SK-N-DZ (cell line): ENCODE data around the gene ZMIZ1.
A peak's percentile ranks its signal among the peaks of the same experiment; 100 is the strongest.

Experiments used
- DNase-seq: peaks from one replicate; pipeline ENCODE4 v3.0.0-alpha.2; 2015; ENCODE audit warnings: low spot score

The ZMIZ1 gene

DNA sequence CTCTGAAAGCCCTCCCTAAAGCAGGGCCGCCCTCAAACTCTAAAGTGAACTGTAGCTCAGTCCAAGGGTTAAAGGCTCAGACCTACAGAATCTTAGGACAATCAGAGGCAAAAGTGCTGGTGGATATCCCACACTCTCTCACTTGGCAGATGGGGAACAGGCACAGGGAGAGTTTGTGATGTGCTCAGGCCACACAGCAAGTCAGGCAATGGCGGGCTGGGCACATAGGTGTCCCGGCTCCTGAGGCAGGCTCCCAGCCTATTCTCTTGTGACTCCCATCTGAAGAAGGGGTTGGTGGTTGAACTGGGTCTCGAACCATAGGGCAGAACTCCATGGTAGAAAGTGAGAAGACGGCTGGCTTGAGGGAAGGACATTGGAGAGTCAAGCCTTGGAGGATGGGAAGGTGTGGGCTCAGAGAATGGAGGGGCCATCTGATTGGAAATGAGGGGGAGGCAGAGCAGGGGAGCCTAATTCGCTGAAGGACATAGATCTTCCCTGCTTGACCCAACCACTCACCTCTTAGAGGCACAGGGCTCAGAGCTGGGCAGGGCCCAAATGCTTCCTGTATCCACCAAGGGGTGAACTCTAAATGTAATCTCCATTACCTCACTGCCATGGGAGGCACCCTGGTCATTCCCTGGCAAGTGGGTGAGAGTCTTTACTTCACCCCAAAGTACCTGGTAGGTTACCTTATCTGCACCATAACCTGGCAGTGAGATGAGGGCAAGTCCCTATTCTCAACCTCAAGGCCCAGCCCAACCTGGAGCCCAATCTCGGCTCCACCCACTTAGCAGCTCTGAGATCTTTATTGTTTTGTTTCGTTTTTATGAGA is 4.9 kb upstream of the ZMIZ1 start:
- DNase-seq = no peak

DNA sequence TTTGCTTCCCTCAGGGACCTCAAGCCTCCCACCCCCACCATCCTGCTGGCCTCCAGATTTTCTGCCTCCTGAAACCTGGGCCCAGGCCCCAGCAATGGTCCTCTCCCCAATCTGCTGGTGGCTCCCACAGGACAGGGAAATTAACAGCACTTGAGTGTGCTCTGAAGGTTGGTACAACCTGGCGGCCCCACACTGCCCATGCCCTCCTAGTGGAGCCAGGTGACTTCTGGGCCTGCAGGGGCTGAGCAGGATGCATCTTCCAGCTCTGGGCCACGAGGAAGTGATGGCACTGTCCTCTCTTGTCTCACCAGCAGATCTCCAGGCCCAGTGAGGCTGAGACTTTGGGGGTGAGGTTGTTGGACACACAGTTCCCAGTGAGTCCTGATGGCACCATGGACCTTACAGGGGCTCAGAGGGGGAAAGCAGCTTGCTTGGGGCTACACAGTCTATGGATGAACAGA is 3.6 kb upstream of the ZMIZ1 start:
- no peak for DNase-seq

DNA sequence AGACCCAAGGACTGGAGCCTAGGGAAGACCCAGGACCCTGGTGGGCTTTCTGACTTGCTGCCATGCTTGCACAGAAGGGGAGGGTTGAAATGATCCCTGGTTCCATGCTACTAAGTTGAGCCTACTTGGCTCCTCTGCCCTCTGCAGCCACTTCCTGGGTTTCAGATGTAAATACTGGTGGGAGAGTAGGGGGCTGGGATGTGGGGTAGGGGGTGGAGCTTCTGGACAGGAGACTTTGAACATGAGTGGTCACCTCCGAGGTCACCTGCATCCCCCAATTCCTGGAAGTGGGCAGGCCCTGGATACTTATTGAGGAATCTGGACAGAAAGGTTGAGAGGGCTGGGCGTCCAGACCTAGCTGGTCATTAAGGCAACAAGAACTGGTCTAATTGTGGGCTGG is 2.9 kb upstream of the ZMIZ1 start:
- DNase-seq = no peak

DNA sequence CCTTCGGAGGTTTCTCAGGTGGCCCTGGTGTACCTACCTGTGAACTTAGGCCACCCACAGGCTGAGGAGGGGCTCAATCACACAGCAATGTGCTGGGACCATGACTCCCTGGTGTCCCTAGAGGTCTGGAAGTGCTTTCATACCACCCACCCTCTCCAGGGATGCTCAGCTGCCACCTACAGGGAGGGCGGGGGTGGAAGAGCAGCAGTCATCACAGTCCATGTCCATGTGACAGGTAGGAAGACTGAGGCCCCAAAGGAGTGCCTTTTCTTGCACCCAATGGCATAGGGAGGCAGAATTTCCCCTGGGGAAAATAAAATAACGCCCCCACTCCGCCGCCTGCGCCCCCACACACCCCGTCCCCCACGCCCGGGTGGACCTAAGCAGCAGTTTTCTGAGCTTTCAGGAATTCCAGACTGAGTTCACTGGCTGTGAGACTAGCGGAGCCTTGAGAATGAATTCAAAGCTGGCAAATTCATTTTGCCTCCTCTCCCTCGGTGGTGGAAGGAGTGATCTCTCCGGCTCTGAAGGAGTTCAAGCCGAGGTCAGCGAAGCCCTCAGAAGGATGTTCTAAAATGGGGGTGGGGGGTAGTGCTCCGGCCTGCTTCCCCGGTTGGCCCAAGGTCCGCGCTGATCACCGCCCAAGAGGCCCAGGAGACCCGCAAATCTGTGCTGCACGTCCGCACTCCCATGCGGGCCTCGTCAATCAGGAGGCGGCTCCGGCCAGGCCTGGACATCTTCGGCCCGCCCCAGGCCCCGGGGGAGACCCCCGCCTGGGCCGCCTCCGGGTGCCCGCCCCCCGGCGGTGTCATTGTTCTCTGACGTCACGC is 2.1 kb upstream of the ZMIZ1 start:
- DNase-seq = peak; percentile 83

DNA sequence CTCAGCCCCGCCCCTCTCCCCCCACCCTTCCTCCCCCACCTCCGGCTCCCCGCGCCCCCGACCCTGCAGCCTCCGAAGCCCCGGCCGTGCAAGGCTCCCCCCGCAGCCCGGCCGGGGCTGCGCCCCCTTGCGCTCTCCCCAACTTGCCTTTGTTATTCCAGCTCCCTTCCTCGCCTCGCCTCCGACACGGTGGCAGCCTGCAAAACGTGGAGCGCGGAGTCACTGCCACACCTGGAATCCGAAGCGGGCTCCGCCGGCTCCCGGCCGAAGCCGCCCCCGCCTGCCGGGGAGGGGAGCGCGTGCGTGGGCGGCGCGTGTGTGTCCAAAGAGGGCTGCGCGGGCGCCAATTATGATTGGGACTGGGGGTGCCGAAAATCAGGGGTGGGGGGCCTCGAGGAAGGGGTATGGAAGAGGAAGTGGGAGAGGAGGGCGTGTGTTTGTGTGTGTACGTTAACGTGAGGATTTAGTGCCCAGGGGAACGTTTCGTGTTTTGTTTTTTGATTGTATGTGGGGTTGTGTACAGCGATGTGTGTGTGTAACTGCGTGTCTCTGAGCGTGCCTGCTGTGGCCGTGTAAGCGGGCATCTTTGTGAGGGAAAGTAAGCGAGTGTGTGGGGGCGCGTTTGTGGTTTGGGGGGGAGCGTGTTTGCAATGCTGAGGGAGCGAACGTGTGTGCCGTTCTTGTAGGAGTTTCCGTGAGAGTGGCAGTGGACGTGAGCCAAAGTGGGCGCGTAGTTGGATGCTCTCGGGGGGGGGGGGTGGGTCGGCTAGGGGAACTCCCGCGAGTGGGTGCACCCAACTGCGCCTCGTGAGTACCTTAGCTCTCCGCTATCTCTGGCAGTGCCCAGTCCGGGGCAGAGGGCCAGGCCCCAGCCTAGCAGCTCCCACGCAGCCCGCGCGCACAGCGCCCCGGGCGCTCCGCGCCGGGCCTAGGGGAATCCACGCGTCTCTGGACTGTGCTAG is 1.2 kb upstream of the ZMIZ1 start:
- DNase-seq = peak; percentile 95

DNA sequence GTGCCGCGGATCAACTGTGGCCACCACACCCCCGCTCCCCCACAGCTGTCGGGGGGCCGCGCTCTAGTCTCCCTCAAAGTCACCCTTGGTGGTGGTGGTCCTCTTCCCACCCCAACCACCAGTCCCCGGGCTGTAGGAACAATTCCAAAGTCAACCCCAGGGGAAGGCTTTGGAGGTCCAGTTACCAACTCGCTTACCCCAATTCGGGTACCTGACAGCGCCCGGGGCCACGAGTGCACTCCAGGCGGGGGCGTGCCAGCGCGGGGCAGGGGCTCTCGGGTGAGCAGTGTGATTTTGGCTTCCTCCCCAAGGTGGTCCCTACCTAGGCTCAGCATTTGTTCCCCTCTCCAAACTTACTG is 584 bp upstream of the ZMIZ1 start:
- DNase-seq = peak; percentile 52

DNA sequence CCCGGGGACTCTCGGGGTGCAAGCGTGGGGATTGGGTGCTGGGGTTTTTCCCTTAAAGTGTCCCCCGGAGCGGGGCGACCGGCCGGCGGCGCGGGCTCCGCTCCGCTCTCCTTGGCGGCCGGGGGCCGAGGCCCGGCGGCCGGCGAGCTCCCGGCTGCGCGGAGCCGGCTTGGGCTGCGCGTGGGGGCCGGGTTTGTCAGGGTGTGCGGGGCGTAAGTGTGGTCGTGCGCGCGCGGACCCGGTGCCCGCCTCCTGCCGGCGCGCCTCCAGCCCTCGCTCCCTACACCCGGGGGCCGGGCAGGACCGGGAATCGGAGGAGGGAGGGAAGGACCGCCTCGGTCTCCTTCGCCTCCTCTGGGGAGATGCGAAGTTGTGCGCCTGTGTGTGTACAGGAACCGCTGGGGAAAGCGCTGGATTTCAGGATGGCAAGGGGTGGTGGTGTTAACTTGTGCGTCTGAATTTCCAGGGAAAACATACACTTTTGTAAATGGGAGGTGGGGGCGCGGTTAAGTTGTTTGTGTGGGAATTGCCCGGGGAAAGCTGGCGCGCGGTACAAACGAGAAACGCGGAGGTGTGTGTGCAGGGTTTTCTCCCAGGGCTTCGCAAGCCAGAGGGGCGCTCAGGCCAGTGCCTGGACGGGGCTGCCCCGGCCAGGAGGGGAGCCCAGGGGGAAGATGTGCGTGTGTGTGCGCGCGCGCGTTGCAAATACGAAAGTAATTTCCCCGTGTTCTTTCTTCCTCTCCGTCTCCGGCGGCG is 737 bp downstream of the ZMIZ1 start:
- no peak for DNase-seq

DNA sequence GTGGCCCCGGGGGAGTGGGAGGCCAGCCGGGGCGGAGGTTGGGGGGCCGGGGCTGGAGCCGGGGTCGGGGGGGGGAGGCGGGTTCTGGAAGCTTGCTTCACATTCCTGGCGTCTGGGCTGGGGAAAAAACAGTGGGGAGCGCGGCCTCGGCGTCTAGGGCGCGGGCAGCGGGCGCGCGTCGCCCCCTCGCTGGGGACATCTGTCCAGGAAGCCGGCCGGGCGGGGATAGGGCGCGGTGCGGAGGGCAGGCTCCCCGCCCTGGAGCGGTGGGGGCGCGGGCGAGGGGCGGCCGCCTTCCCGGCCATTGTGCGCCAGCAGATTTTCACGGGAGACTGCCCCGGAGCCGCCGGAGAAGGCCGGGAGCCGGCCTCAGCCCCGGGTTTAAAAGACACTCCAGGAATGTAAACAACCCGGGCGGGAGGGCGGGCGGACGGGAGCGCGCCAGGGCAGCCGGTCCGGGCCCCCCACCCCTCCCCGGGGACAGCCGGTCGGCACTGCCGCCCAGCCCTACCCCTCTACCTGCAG is 1.4 kb downstream of the ZMIZ1 start:
- DNase-seq = no peak

DNA sequence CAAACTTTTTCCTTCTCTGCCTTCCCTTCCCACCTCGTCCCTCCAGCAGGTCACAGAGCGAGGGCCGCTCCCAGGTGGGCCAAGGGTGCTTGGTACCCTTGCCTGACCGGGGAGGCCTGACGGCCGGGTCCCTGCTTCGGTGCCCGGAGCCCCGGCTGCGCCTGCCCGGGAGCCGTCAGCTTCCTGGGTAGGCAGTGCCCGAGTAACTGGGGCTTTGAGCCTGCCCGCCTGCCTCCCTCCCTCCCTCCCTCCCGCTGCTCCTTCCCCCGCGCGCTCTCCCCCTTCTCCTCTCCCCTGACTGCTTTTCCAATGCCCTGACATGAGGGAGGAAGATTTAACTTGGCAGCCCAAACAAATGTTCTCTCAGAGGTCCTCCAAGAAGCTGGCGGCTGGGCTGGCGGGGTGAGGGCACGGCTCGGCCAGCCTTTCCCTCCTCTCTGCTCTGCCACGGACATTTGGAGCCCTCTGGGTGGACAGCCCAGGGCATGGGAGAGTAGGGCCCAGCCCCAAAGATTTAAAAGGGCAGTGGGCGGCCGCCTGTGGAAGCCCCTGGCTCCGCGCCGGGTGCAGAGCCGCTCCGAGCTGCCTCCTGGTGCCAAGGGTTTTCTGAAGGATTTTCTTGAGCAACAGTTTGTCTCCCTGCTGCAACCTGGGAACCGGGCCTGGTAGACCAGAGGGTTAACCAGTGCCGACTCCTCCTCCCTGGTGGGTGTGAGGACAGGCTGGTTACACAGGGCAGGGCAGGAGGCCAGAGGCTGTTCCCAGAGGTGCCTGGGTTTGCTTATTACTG is 2.0 kb downstream of the ZMIZ1 start:
- DNase-seq = peak; percentile 64

DNA sequence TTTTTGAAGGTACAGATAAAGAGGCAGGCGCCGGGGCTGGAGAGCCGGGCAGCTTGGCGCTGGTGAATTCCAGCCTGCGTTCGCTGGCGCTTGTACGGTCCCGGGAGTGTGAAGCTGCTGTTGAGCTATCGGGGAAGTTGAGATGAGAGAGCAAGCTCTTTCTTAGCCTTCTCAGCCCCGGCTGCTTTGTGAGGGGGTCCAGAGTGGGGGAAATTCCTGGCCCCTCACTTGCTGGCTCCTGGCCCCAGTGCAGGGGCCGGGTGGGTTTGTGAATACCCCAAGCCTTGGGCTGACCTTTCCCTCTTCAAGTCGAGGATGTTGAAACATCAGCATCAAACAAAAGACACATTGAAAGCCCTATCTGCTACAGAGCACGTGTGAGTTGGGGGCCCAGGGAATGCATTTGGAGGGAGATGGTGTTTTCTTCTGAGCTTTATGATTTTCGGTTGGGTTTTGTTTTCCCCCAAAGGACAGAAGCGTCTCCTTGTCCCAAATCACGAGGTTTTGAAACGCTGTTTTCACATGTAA is 2.7 kb downstream of the ZMIZ1 start:
- DNase-seq = no peak

DNA sequence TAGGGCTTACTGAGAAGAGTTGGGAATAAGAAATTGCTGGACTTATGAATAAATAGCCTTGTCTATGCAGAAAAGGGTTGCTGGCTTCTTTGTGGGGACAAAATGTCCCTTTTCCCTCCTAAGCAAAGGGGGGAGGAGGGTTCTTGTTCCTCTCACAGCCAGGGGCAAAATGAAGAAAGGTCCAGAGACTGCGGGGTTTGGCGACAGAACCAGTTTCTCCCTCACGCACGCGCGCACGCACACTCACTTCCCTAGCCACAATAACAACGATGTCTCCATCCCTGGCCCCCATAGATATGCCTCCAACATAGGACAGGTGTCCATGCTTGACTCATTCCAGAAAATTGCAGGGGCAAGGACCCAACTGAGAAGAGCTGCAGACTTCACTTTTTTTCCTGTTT is 3.3 kb downstream of the ZMIZ1 start:
- no peak for DNase-seq

DNA sequence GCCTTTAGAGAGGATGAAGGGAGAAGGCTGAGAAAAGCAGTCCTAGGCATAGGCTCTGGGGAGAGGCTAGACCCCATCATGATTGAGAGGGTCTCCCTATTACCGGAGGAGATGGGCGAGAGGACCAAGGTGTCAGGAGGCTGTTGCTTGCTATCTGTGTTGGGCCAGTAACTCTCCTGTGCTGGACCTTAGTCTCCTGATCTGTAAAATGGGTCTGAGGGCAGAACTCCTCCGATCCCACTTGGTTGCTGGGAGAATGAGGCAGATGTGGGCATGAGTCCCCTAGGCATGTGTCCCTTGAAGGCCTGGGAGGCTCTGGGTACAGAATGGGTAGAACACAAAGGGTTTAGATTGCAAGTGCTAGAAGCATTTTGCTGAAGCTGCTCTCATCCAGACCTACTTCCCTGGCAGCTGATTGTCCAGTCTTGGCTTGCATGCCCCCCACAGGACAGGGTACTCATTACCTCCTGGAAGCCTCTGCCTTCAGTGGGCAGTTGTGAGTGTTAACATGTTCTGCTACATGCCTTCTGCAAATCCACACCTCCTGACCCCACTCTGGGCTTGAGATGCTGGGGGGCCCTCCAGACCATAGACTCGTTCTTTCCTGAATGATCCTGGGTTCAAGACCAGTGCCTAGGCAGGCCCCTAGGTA is 4.4 kb downstream of the ZMIZ1 start:
- DNase-seq = no peak

DNA sequence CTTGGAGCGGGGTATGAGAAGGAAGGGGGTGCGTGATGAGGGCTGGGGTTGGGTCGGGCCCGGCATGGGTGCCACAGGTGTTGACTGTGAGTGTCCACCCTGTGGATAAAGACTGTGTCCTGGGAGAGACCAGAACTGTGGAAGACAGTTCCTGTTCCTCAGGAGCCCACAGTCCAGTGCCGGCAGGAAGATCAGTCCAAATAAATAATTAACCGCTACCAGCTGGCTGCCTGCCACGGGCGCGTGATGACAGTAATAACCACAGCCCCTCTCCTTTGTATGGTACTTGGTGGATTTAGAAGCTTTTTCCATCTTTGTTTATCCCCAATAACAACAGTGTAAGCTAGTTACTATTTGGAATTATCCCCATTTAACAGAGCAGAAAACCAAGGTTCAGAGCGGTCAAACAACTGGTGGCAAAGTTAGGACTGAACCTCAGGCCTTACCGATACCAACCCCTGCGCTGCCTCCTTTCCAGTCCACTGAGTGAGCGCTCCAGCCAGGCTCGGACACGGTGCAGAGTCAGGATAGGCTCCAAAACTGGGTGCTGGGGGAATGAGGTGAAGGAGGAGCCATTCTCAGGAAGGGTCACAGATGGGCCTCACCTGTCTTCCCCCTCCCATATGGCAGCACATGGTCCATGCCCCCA is 5.1 kb downstream of the ZMIZ1 start:
- DNase-seq = no peak

DNA sequence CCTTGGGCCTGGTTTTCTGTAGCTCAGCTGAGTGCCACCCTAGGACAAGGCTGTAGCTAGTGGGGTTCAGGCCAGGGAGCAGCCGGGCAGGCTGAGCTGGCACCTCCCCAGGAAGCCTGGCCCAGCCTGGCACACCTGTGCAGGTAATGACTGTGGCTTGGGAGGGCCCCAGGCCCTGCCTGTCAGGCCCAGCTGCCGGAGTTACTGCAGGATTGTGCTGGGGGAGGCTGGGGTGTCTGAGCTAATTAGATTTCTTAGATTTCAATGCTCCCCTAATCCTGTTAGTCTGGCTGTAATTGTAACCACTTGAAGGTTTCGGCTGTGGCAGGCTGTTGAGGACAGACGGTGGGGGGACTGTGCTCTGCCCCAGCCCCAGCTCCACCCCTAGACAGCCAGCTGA is 6.0 kb downstream of the ZMIZ1 start:
- DNase-seq = peak; percentile 69

DNA sequence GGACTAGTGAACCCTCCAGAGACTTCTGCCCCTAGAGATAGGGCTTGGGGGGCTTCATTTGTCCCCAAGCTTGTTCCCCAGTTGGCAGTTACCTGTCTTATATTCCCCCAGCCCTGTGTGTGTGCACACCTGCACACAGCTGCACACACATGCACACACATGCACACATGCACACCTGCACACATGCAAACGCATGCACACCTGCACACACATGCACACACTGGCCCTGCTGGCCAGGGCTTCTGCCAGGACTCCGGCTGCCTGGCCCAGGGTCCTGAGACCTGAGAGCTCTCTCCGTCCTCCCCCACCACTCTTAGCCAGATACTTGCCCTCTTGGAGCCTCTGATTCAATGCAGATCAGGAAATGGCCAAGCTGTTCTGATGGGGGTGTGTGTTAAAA is 6.7 kb downstream of the ZMIZ1 start:
- no peak for DNase-seq

DNA sequence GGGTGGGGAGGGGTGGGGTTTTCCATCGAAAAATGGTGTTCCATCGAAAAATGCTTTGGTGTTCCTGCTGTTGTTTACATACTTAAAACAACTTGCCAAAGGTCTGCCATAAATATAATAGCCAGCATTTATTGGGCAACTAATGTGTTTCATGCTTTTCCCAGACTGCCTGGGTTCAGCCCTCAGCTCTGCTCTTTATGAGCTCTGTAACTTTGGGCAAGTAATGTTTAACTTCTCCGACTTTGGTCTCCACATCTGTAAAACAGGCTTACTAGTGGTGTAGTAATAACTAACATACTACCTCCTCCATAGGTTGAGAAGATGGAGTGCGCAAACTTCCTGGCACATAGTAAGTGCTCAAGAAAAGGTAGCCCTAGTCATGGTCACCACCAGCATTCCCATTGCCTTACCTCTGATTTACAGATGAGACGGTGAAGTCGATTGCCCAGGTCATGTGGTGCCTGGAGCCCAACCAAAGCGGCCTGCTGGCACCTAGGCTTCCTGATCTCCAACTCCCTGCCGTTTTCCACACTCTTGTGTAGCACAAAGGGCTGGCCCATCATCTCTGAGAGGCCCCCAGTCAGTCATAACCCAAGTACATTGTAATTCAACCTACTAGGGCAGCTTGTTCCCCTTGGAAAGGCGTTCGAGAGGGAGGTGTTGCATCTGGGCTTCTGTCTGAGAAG is 8.9 kb downstream of the ZMIZ1 start:
- DNase-seq = no peak

DNA sequence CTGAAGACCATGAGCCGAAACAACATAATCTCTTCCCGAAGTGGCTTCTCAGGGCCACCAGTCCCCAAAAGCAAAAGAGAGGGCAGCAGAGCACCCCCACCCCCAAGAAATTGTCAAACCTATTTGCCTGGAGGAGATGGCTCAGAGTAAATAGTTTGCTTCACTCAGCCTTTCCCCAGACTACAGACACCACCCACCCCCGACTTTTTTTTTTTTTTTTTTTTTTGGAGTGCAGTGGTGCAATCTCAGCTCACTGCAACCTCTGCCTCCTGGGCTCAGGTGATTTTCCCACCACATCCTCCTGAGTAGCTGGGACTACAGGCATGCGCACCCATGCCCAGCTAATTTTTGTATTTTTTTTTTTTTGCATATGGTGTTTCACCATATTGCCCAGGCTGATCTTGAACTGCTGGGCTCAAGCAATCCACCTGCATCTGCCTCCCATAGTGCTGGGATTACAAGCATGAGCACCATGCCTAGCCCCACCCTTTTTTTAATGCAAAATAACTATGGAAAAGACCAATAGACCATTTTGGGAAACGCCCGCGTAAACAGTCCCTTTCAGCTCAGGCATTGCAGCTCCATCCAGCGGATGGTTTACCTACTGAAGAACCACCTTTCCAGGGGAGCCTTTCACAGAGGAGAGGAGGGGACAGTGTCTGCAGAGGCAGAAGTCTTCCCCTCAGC is 9.7 kb downstream of the ZMIZ1 start:
- DNase-seq = no peak

DNA sequence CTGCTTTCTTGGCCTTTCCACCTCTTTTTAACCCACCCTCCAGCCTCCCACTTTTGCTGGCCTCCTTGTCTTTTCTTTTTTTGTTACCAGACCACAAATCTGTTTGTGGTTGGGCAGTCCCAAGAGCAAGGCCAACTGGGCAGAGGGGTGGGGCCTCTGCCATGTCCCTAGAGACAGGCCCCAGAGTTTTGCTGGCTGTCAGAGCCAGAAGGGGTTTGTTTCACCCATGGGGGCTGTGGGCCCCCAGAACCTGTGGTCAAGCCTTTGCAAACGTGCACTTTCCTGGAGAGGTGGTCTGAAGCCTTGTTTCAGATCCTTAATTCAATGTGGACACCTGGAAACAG is 10.3 kb downstream of the ZMIZ1 start:
- DNase-seq = no peak
